B cell (primary cell): ENCODE data around the gene FTO. TPM values are rescaled to one million over a fixed set of nuclear protein-coding genes. Genes with fewer than 3 reads are reported as not detected.

Experiments used
- ATAC-seq: fragments of 200-7000 bp; cut with Tn5 transposase; one replicate; pipeline ENCODE4 v1.10.0; 2021; ENCODE audit warnings: low read depth, mild to moderate bottlenecking, moderate number of reproducible peaks, moderate library complexity
- CTCF ChIA-PET: fragments of 350-600 bp; sonication (Branson Sonifier 250); formaldehyde crosslinking; loops from one replicate; lab custom pipeline; 2021; ENCODE audit warnings: antibody characterized with exemption, inconsistent platforms; lab: Charles Lee
- POLR2A ChIA-PET: fragments of 350-600 bp; sonication (Branson Sonifier 250); formaldehyde crosslinking; loops from one replicate; lab custom pipeline; 2021; ENCODE audit warnings: antibody characterized with exemption; lab: Charles Lee
- DNase-seq: peaks from one replicate; pipeline ENCODE4 v3.0.0; 2013
- H2AFZ ChIP-seq: 2 replicates; pipeline ENCODE4 v1.6.1; 2012; ENCODE audit warnings: mild to moderate bottlenecking, low read depth, low read length; ENCODE audit not compliant: insufficient read depth, poor library complexity, severe bottlenecking
- H3K27ac ChIP-seq, 2 donors: 1 replicate in 1 of 2; 2 replicates in 1 of 2; pipeline ENCODE4 v1.5.1; 2012 to 2013; ENCODE audit warnings: low read length in 2 of 2, mild to moderate bottlenecking in 2 of 2, moderate library complexity in 1 of 2
- H3K27me3 ChIP-seq, 4 experiments: fragments of 200-600 bp in 1 of 4; sonication (generic) in 1 of 4; replicated peaks in 1 of 4; 1 replicate in 2 of 4; 2 replicates in 2 of 4; pipeline versions ENCODE4 v1.6.1 to v1.7.0; 2013 to 2016; ENCODE audit warnings: low read length in 3 of 4, mild to moderate bottlenecking in 2 of 4, mixed read lengths in 1 of 4, moderate library complexity in 1 of 4; ENCODE audit not compliant: insufficient read depth in 4 of 4, control insufficient read depth in 3 of 4; ENCODE audit errors: control extremely low read depth in 1 of 4
- H3K36me3 ChIP-seq, 2 experiments: replicated peaks in 1 of 2; 1 replicate in 1 of 2; 2 replicates in 1 of 2; pipeline versions ENCODE4 v1.6.1 to v1.7.1; 2013; ENCODE audit warnings: low read length in 1 of 2; ENCODE audit not compliant: insufficient read depth in 2 of 2, control insufficient read depth in 1 of 2; ENCODE audit errors: control extremely low read depth in 1 of 2, extremely low read depth in 1 of 2
- H3K4me1 ChIP-seq, 2 donors: fragments of 200-600 bp in 1 of 2; sonication (generic) in 1 of 2; 1 replicate in 1 of 2; 2 replicates in 1 of 2; pipeline versions ENCODE4 v1.5.1 to v1.6.1; 2013 to 2017; ENCODE audit warnings: low read length in 2 of 2; ENCODE audit not compliant: control insufficient read depth in 2 of 2, insufficient read depth in 2 of 2
- H3K4me2 ChIP-seq: replicated peaks from 2 replicates; pipeline ENCODE3; 2012; ENCODE audit warnings: mild to moderate bottlenecking, low read depth, low read length; ENCODE audit not compliant: poor library complexity, severe bottlenecking
- H3K4me3 ChIP-seq, 5 experiments: fragments of 200-600 bp in 1 of 5; sonication (generic) in 1 of 5; 1 replicate in 3 of 5; 2 replicates in 2 of 5; pipeline versions ENCODE4 v1.5.1 to v1.7.0; 2011 to 2016; ENCODE audit warnings: low read length in 4 of 5, mild to moderate bottlenecking in 4 of 5, low read depth in 2 of 5, control low read depth in 1 of 5, moderate library complexity in 1 of 5; ENCODE audit not compliant: insufficient read depth in 1 of 5; ENCODE audit errors: control extremely low read depth in 1 of 5, extremely low read depth in 1 of 5
- H3K79me2 ChIP-seq: fragments of 200-600 bp; sonication (generic); one replicate; pipeline ENCODE4 v1.6.0; 2016; ENCODE audit warnings: low read length; ENCODE audit not compliant: control insufficient read depth, insufficient read depth
- H3K9ac ChIP-seq: fragments of 200-600 bp; sonication (generic); 2 replicates; pipeline ENCODE4 v1.6.1; 2017; ENCODE audit warnings: mild to moderate bottlenecking, low read length, moderate library complexity
- H3K9me3 ChIP-seq, 3 donors: one replicate each; pipeline versions ENCODE4 v1.6.1 to v1.7.1; 2013; ENCODE audit warnings: low read length in 2 of 3; ENCODE audit not compliant: control insufficient read depth in 2 of 3, insufficient read depth in 1 of 3; ENCODE audit errors: control extremely low read depth in 1 of 3
- H4K20me1 ChIP-seq: 2 replicates; pipeline ENCODE4 v1.6.0; 2012; ENCODE audit warnings: mild to moderate bottlenecking, low read length; ENCODE audit not compliant: insufficient read depth, control insufficient read depth, poor library complexity, severe bottlenecking
- H3K27ac Mint-ChIP-seq: one replicate; pipeline ENCODE4 v1.8.0; 2021; ENCODE audit warnings: mixed read lengths
- H3K27me3 Mint-ChIP-seq: one replicate; pipeline ENCODE4 v1.8.0; 2021; ENCODE audit warnings: mixed read lengths
- H3K4me1 Mint-ChIP-seq: one replicate; pipeline ENCODE4 v1.8.0; 2021; ENCODE audit warnings: mixed read lengths
- H3K4me3 Mint-ChIP-seq: one replicate; pipeline ENCODE4 v1.8.0; 2021; ENCODE audit warnings: mixed read lengths
- H3K9me3 Mint-ChIP-seq: one replicate; pipeline ENCODE4 v1.8.0; 2022; ENCODE audit warnings: mixed read lengths; ENCODE audit not compliant: insufficient read depth
- CTCF ChIP-seq: fragments of 200-600 bp; IDR thresholded peaks from one replicate; pipeline ENCODE4 v1.8.0; 2022; ENCODE audit warnings: antibody characterized with exemption, mild to moderate bottlenecking
- EZH2 ChIP-seq: IDR thresholded peaks from 2 replicates; pipeline ENCODE4 v1.6.1; 2012; ENCODE audit warnings: borderline replicate concordance, low read depth, mild to moderate bottlenecking, moderate library complexity, low read length; ENCODE audit not compliant: insufficient read depth, poor library complexity, severe bottlenecking
- WGBS: methylation state at CpG from one replicate; pipeline ENCODE4 v1.1.5; 2013; ENCODE audit warnings: missing lambda C conversion rate; ENCODE audit not compliant: insufficient coverage; 5-methylcytosine and 5-hydroxymethylcytosine counted together
- intact Hi-C: fragments of 100-400 bp; cut with micrococcal nuclease; formaldehyde crosslinking; loops from one replicate; pipeline ENCODE4 v1.10.0; 2022
- polyA plus RNA-seq: library from polyadenylated mRNA; depleted of rRNA; stranded (reverse); fragments of >200 nt; gene quantifications from 2 replicates; pipeline ENCODE4 v1.2.3, GENCODE V29; 2012
- total RNA-seq, 2 donors: library from RNA; stranded (reverse); fragments of 120-200 nt in 1 of 2; gene quantifications; 1 replicate in 1 of 2; 2 replicates in 1 of 2; pipeline versions ENCODE4 v1.2.3 to v1.2.4, GENCODE V29; 2013 to 2022

FTO gene
- total and polyA plus RNA-seq, 2 donors (not counting 1 experiment from before 2014, with no cell fraction given) = 26.5 to 68.5 TPM

DNA sequence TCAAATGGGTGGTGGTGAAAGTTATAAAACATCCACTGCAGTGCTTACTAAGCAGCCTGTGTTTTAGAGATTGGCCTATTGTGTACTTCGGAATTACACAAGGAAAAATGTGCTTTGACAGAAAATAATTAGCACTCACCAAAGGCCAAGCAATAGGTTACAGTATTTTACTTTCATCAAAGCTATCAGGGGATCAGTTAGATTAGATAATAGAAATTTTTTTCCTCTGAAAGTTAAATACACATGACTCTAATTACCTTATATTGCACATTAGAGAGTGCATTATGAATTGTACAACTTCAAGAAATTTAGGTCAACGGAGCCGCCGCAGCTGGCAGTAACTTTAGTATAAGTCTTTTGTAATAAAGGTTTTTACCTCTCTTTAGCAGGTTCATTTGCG lies 232.6 kb downstream of the FTO start:
- Histone ChIP-seq H3K9ac (no peak overlapping the region), H2AFZ (no peak overlapping the region), H3K36me3 (peaks cover 7 to 13% of the 10 kb centered on the region in 2 experiments), H3K4me2 (no peak overlapping the region), H4K20me1 (no peaks in the 10 kb centered on the region), H3K4me1 (no peaks in the 10 kb centered on the region), H3K27me3 (no peaks in the 10 kb centered on the region), H3K27ac (no peak overlapping the region), H3K4me3 (no peak overlapping the region), H3K9me3 (no peaks in the 10 kb centered on the region), H3K79me2 (no peaks in the 10 kb centered on the region)
- Mint-ChIP-seq H3K27ac (no peak overlapping the region), H3K9me3 (no peaks in the 10 kb centered on the region), H3K27me3 (no peaks in the 10 kb centered on the region), H3K4me1 (no peaks in the 10 kb centered on the region), H3K4me3 (no peak overlapping the region)
- CTCF ChIA-PET = no interaction called here
- DNase-seq (no peak), ATAC-seq (no peak)
- no peak for TF ChIP-seq CTCF
- no peak for TF ChIP-seq EZH2
- intact Hi-C loops = no loop called here
- WGBS = no CpG with 5 or more reads among the region's 5 CpGs
- POLR2A ChIA-PET = no interaction called here

DNA sequence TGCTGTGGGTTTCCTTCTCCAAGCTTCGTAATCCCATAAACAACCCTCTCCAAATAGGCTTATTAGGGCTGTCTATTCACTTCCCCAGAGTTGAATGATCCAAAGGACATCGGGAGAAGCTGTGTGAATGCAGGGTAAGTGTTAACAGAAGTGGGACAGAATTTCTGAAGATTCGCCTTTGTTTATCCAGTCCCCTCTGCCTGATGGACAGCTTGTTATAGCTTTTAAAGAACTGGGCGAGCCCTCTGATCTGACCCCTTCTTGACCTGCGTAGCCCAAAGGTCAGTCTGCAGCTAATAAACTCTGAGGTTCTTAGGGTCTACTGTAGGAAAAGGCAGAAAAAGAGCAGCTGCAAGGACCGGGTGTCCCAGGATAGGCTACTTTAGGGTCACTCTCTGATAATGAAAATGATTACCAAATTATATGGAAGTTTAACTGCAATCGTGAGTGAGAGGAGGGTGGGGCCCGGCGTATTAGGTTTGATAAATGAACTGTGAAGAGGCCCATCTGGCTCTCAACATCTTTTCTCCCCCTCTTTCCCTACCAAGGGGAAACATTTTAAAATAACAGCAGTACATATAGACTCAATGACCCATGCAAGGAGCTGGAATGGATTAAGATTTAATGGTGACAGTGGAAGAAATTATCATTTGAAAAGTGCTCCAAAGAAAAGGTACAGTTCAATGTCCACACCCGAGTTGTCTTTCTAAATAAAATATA lies 233.4 kb downstream of the FTO start:
- TF ChIP-seq EZH2 = no peak
- TF ChIP-seq CTCF = no peak
- Histone ChIP-seq H3K9ac (no peak overlapping the region), H3K9me3 (no peaks in the 10 kb centered on the region), H3K4me2 (no peak overlapping the region), H3K36me3 (peaks cover 7 to 13% of the 10 kb centered on the region in 2 experiments), H3K27me3 (no peaks in the 10 kb centered on the region), H4K20me1 (no peaks in the 10 kb centered on the region), H3K79me2 (no peaks in the 10 kb centered on the region), H3K27ac (no peak overlapping the region), H3K4me3 (no peak overlapping the region), H2AFZ (no peak overlapping the region), H3K4me1 (no peaks in the 10 kb centered on the region)
- Mint-ChIP-seq H3K27me3 (no peaks in the 10 kb centered on the region), H3K9me3 (no peaks in the 10 kb centered on the region), H3K4me3 (no peak overlapping the region), H3K4me1 (no peaks in the 10 kb centered on the region), H3K27ac (no peak overlapping the region)
- POLR2A ChIA-PET = no interaction called here
- intact Hi-C loops = no loop called here
- DNase-seq (no peak), ATAC-seq (no peak)
- 98% methylated on average over 4 of the region's 10 CpGs for WGBS
- CTCF ChIA-PET = interaction anchor here (1.5 kb wide), 1 partner anchor 12 kb away, joined by 3 read pairs; no protein-coding TSS in a partner anchor
